ENCODE data around the gene SYCP2. TPM values are rescaled to one million over a fixed set of nuclear protein-coding genes. Genes with fewer than 3 reads are reported as not detected.
A peak's percentile ranks its signal among the peaks of the same experiment; 100 is the strongest.

Gene SYCP2
- total RNA-seq, 1 experiment from 2014 or later: 0.70 TPM

- Mint-ChIP-seq H3K4me3 (no peak overlapping the region), H3K9me3 (peaks cover 0 to 19% of the 10 kb centered on the region in 2 experiments; a peak in 4 of 5 replicates), H3K36me3 (ENCODE audit: insufficient read depth in 1 of 3, low read depth in 3 of 3) (no peaks in the 10 kb centered on the region), H3K4me1 (peaks cover 6 to 11% of the 10 kb centered on the region in 2 experiments), H3K27ac (peak overlapping the region in 1 of 3 experiments; percentile 44; a peak in 1 of 7 replicates), H3K27me3 (ENCODE audit: low read depth) (peaks cover 21% of the 10 kb centered on the region)
- no peak overlapping the region for H2BK120ac ChIP-seq (ENCODE audit: low read depth, low read length, poor library complexity, severe bottlenecking)
- no peak overlapping the region for H2AK5ac ChIP-seq (ENCODE audit: insufficient read length, low read length)
- H2BK5ac ChIP-seq (ENCODE audit: insufficient read length, low read length): no peak overlapping the region
- no peak overlapping the region for H3K18ac ChIP-seq (ENCODE audit: insufficient read length, low read depth, low read length)
- H3K4me2 ChIP-seq (ENCODE audit: insufficient read depth, insufficient read length, low read length): no peak overlapping the region
- WGBS (ENCODE audit: extremely low coverage, insufficient read length, low lambda C conversion rate): no CpG with 5 or more reads among the region's 11 CpGs
- no peaks in the 10 kb centered on the region for H4K20me1 ChIP-seq (ENCODE audit: control insufficient read depth, insufficient read depth, insufficient read length)
- H2BK20ac ChIP-seq (ENCODE audit: low read depth, low read length, poor library complexity, severe bottlenecking): no peak overlapping the region
- H3K9me3 ChIP-seq (ENCODE audit: control insufficient read depth, low read depth, low read length): no peaks in the 10 kb centered on the region
- no peak overlapping the region for H3K9ac ChIP-seq (ENCODE audit: extremely low read depth, insufficient read length, low read length)
- H3K79me1 ChIP-seq (ENCODE audit: insufficient read depth, low read depth, low read length, poor library complexity, severe bottlenecking): no peaks in the 10 kb centered on the region
- peak; percentile 11 for DNase-seq
- no peaks in the 10 kb centered on the region for H3K4me1 ChIP-seq (ENCODE audit: insufficient read depth, low read length)
- H3T11ph ChIP-seq (ENCODE audit: low read length): no peak overlapping the region
- H3K4ac ChIP-seq (ENCODE audit: low read depth, low read length): no peak overlapping the region
- no peak overlapping the region for H3K23ac ChIP-seq (ENCODE audit: insufficient read length, low read depth, low read length)
- no peak overlapping the region for H3K27ac ChIP-seq (ENCODE audit: insufficient read length, low read depth, low read length)
- H4K5ac ChIP-seq (ENCODE audit: insufficient read length, low read depth, low read length): no peak overlapping the region
- no peak overlapping the region for H2BK12ac ChIP-seq (ENCODE audit: insufficient read length, low read depth, low read length)
- no peak overlapping the region for H2AFZ ChIP-seq (ENCODE audit: low read length)
- H3K56ac ChIP-seq (ENCODE audit: insufficient read length, low read depth, low read length): no peak overlapping the region
- no peaks in the 10 kb centered on the region; the same call in 1 of the 2 replicates for H3K27me3 ChIP-seq (ENCODE audit: insufficient read depth, low read length)
- H3K14ac ChIP-seq (ENCODE audit: insufficient read depth, low read length): no peak overlapping the region
- no peaks in the 10 kb centered on the region for H3K23me2 ChIP-seq (ENCODE audit: insufficient read length, low read depth, low read length, poor library complexity, severe bottlenecking)
- no peak for TF ChIP-seq CTCF (conservative IDR thresholded peaks at IDR 0.05)
- no peak overlapping the region for H4K8ac ChIP-seq (replicated peaks; ENCODE audit: insufficient read length, low read depth, low read length)
- no peaks in the 10 kb centered on the region for H3K79me2 ChIP-seq (ENCODE audit: insufficient read depth, low read length)
- H4K91ac ChIP-seq (ENCODE audit: insufficient read length, low read depth, low read length): no peak overlapping the region
- no peak overlapping the region for H2BK15ac ChIP-seq (ENCODE audit: low read depth, low read length)
These were observed 113.0 kb downstream of the SYCP2 start for GRCh38 chr20:59820204-59821041.

All from H9 (cell line).